Uterus (tissue), 4 donors: ENCODE results near the gene ARAF. TPM values are rescaled to one million over a fixed set of nuclear protein-coding genes. Genes with fewer than 3 reads are reported as not detected.

ENCODE experiments used
- DNase-seq, 2 donors: peaks; one replicate each; pipeline ENCODE4 v3.0.0-alpha.2; 2019 to 2020
- H3K27ac ChIP-seq, 2 donors: fragments of 200-600 bp; sonication (generic); 1 replicate in 1 of 2; 2 replicates in 1 of 2; pipeline ENCODE4 v1.5.1; 2016 to 2018
- H3K27me3 ChIP-seq, 2 donors: fragments of 200-600 bp; sonication (generic); one replicate each; pipeline ENCODE4 v1.5.1; 2018 to 2019; ENCODE audit warnings: control low read depth in 1 of 2
- H3K36me3 ChIP-seq, 2 donors: fragments of 200-600 bp; sonication (generic); one replicate each; pipeline ENCODE4 v1.5.1; 2019; ENCODE audit warnings: control low read depth in 1 of 2
- H3K4me1 ChIP-seq, 2 donors: fragments of 200-600 bp; sonication (generic); one replicate each; pipeline ENCODE4 v1.5.1; 2018 to 2019; ENCODE audit warnings: control low read depth in 1 of 2
- H3K4me3 ChIP-seq, 2 donors: fragments of 200-600 bp; sonication (generic); 1 replicate in 1 of 2; 2 replicates in 1 of 2; pipeline ENCODE4 v1.5.1; 2018 to 2019; ENCODE audit warnings: mild to moderate bottlenecking in 1 of 2
- H3K9me3 ChIP-seq, 2 donors: fragments of 200-600 bp; sonication (generic); one replicate each; pipeline ENCODE4 v1.5.1; 2019; ENCODE audit warnings: control low read depth in 1 of 2
- CTCF ChIP-seq, 4 experiments: fragments of 200-600 bp in 2 of 4; fragments of 450-650 bp in 2 of 4; sonication (generic) in 2 of 4; IDR thresholded peaks; one replicate each; pipeline ENCODE4 v1.5.1; 2016 to 2019; ENCODE audit warnings: antibody characterized with exemption in 4 of 4, mild to moderate bottlenecking in 2 of 4, moderate library complexity in 1 of 4
- POLR2A ChIP-seq, 2 donors: fragments of 450-650 bp; IDR thresholded peaks; one replicate each; pipeline ENCODE4 v1.6.1; 2016; ENCODE audit warnings: antibody characterized with exemption in 2 of 2, mild to moderate bottlenecking in 1 of 2, moderate library complexity in 1 of 2
- intact Hi-C: fragments of 100-400 bp; cut with DNase I; formaldehyde crosslinking; loops from one replicate; pipeline ENCODE4 v1.15.1; 2023; ENCODE audit warnings: low total_unique reads
- total RNA-seq, 4 donors: library from RNA; depleted of rRNA in 3 of 4; stranded (reverse); fragments of >200 nt in 3 of 4; gene quantifications; one replicate each; pipeline versions ENCODE4 v1.1.0 to v1.2.4, GENCODE V29; 2014 to 2023
- donor health status: DM: yes; HTN: yes; CAD: no.

The ARAF gene
- total RNA-seq, 4 donors from 2014 or later = 5.6 to 65.6 (median 17.6) TPM

GRCh38 chrX:47539860-47540259, 21.1 kb upstream of the ARAF start:
- Histone ChIP-seq H3K27me3 (no peaks in the 10 kb centered on the region), H3K36me3 (no peaks in the 10 kb centered on the region), H3K27ac (peak overlapping the region; percentile 71 to 90), H3K4me1 (no peaks in the 10 kb centered on the region), H3K9me3 (no peaks in the 10 kb centered on the region), H3K4me3 (no peak overlapping the region)
- TF ChIP-seq POLR2A (IDR thresholded peaks at IDR 0.05) = no peak
- TF ChIP-seq CTCF (IDR thresholded peaks at IDR 0.05) = no peak
- DNase-seq = no peak
- intact Hi-C loops = no loop called here

DNA sequence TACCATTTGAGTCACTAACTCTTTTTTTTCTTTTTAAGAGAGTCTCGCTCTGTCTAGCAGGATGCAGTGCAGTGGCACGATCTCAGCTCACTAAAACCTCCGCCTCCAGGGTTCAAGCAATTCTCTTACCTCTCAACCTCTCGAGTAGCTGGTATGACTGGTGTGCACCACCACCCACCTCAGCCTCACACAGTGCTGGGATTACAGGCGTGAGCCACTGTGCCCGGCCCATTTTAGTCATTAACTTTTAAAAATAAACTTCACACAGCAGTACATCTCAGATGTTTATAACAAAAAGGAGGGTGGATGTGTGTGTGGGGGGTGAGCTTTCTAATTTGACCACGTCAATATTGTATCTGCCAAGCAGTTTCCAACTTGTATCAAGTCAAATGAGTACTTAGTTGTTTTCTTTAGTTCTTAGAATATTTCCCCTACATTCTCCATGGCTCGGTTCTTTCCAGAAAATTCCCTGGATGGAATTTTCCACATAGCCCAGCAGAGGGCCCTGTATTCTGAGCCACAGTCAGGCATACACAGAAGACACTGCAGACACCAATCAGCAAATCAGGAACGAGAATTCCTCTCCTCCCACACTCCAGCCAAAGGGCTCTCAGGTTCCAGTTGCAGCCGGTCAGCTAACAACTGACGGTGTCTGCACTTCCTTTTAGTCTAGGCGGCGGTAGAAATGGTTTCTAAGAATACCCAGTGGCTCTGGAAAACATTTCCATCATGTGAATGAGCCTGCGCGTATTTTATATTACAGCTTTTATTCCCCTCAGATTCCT, 20.1 kb upstream of the ARAF start:
- Histone ChIP-seq H3K4me1 (no peaks in the 10 kb centered on the region), H3K36me3 (no peaks in the 10 kb centered on the region), H3K27me3 (no peaks in the 10 kb centered on the region), H3K27ac (peak overlapping the region; percentile 71 to 90), H3K9me3 (no peaks in the 10 kb centered on the region), H3K4me3 (no peak overlapping the region)
- peak; percentile 12 to 44 for TF ChIP-seq POLR2A (IDR thresholded peaks at IDR 0.05)
- TF ChIP-seq CTCF (IDR thresholded peaks at IDR 0.05) = peak; percentile 48 to 72 (median 60)
- intact Hi-C loops = no loop called here
- DNase-seq = peak; percentile 73 to 86

DNA sequence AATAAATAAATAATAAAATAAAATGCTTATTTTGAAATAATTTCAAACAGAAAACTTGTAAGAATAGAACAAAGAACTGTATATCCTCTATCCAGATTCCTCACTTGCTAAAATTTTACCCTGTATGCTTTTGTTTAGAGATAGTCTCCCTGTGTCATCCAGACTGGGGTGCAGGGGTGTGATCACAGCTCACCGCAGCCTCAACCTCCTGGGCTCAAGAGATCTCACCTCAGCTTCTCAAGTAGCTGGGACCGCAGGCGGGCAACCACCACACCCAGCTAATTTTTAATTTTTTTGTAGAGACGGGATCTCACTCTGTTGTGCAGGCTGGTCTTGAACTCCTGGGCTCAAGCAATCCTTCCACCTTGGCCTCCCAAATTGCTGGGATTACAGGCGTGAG, 17.5 kb upstream of the ARAF start:
- no peaks in the 10 kb centered on the region for H3K4me1 ChIP-seq
- no peak for TF ChIP-seq POLR2A (IDR thresholded peaks at IDR 0.05)
- TF ChIP-seq CTCF (IDR thresholded peaks at IDR 0.05) = no peak
- no peaks in the 10 kb centered on the region for H3K27me3 ChIP-seq
- no peaks in the 10 kb centered on the region for H3K36me3 ChIP-seq
- H3K27ac ChIP-seq = no peak overlapping the region
- H3K4me3 ChIP-seq = no peak overlapping the region
- H3K9me3 ChIP-seq = no peaks in the 10 kb centered on the region
- intact Hi-C loops = no loop called here
- DNase-seq = no peak

GRCh38 chrX:47556045-47556623, 4.9 kb upstream of the ARAF start:
- Histone ChIP-seq H3K4me3 (peak overlapping the region; percentile 41 to 42), H3K36me3 (no peaks in the 10 kb centered on the region), H3K27ac (peak overlapping the region; percentile 88 to 92), H3K4me1 (no peaks in the 10 kb centered on the region), H3K27me3 (no peaks in the 10 kb centered on the region), H3K9me3 (no peaks in the 10 kb centered on the region)
- peak; percentile 87 to 94 for DNase-seq
- TF ChIP-seq CTCF (IDR thresholded peaks at IDR 0.05) (no peak), POLR2A (IDR thresholded peaks at IDR 0.05) (peak; percentile 68 to 70)
- intact Hi-C loops = no loop called here

- H3K27me3 ChIP-seq = no peaks in the 10 kb centered on the region
- no peak overlapping the region for H3K4me3 ChIP-seq
- intact Hi-C loops = no loop called here
These were observed 2.6 kb upstream of the ARAF start for GRCh38 chrX:47558436-47558835.

More at GRCh38 chrX:47558436-47558835, 2.6 kb upstream of the ARAF start:
- DNase-seq = no peak
- TF ChIP-seq CTCF (IDR thresholded peaks at IDR 0.05) = no peak
- TF ChIP-seq POLR2A (IDR thresholded peaks at IDR 0.05) = no peak
- Histone ChIP-seq H3K27ac (no peak overlapping the region), H3K36me3 (no peaks in the 10 kb centered on the region), H3K9me3 (no peaks in the 10 kb centered on the region), H3K4me1 (no peaks in the 10 kb centered on the region)
